ENCODE measurements around the gene MNX1.
A peak's percentile ranks its signal among the peaks of the same experiment; 100 is the strongest.

The MNX1 gene

DNA sequence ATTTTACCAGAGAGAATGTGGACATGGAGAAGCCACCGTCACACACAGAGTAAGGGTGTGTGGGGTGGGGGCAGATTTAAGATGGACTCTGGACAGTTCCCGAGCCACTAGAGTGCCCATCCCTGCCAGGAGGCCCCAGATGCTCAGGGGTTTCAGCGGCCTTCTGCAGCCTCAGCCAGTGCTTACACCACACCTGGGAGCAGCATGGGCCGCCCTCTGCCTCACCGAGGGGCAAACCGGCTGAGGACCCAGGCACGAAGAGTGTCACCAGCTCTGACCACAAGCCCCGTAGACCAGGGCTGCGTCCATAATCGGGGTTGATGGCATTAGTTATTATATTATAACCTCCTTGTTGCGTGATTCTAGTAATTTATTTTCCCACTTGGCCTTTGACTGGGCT, 6.7 kb upstream of the MNX1 start:
- no peaks in the 10 kb centered on the region for H3K36me3 ChIP-seq (ENCODE audit: insufficient read depth, low read length)
- peaks cover 10% of the 10 kb centered on the region for H3K4me1 ChIP-seq (ENCODE audit: insufficient read depth, low read length, poor library complexity, severe bottlenecking)
- H3F3A ChIP-seq (ENCODE audit: low read depth): no peaks in the 10 kb centered on the region
- H3K9me3 ChIP-seq (ENCODE audit: insufficient read depth, low read depth, low read length): no peaks in the 10 kb centered on the region
- no peaks in the 10 kb centered on the region for H3K9me2 ChIP-seq (replicated peaks; ENCODE audit: low read depth, low read length)
- no peak overlapping the region for H3K4me3 ChIP-seq (ENCODE audit: low read length, poor library complexity, severe bottlenecking)
- no peaks in the 10 kb centered on the region for H3K79me2 ChIP-seq (ENCODE audit: insufficient read depth, low read length)
- no peak overlapping the region for H3K4me2 ChIP-seq (ENCODE audit: low read depth, low read length, poor library complexity, severe bottlenecking)
- H4K20me1 ChIP-seq (ENCODE audit: insufficient read depth, low read length, poor library complexity, severe bottlenecking): no peaks in the 10 kb centered on the region
- H2AFZ ChIP-seq (ENCODE audit: low read length): no peak overlapping the region
- H3K27me3 ChIP-seq (ENCODE audit: insufficient read depth, low read length, poor library complexity, severe bottlenecking): no peaks in the 10 kb centered on the region
- no peak overlapping the region for H3K9ac ChIP-seq (ENCODE audit: low read depth, low read length, poor library complexity, severe bottlenecking)
- TF ChIP-seq, protein P1, sequence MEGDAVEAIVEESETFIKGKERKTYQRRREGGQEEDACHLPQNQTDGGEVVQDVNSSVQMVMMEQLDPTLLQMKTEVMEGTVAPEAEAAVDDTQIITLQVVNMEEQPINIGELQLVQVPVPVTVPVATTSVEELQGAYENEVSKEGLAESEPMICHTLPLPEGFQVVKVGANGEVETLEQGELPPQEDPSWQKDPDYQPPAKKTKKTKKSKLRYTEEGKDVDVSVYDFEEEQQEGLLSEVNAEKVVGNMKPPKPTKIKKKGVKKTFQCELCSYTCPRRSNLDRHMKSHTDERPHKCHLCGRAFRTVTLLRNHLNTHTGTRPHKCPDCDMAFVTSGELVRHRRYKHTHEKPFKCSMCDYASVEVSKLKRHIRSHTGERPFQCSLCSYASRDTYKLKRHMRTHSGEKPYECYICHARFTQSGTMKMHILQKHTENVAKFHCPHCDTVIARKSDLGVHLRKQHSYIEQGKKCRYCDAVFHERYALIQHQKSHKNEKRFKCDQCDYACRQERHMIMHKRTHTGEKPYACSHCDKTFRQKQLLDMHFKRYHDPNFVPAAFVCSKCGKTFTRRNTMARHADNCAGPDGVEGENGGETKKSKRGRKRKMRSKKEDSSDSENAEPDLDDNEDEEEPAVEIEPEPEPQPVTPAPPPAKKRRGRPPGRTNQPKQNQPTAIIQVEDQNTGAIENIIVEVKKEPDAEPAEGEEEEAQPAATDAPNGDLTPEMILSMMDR (conservative IDR thresholded peaks at IDR 0.05; ENCODE audit: low read length): no peak
- TF ChIP-seq EZH2phosphoT487 (IDR thresholded peaks at IDR 0.05; ENCODE audit: borderline replicate concordance): no peak

DNA sequence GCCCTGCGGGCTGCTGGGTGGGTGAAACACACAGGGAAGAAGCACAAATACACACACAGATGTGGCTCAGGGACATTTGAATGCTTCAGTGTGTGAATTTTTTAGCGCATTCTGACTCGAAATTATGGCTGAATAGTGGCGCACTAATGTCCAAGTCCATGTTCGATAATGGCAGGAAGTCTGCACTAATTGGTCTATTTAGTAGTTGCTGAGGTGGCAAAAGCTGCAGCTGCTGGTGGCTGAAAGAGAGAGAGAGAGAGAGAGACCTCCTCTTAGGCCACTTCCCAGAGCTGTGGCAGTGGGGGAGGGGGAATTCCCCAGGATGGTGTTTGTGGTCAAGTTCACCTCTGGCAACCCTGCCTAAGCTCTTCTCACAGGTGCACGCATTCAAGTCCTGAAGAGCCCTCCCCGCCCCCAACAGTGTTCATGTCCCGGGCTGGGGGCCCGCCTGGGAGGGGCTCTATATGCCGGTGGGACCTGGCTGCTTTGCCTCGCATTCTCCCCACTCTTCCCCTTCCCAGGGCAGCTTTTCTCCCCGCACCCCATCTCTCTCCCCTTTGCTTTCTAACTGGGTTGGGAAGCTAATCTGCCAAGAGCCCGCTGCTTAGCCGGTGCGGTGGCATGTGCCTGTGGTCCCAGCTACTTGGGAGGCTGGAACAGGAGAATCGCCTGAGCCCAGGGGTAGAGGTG, 6.0 kb upstream of the MNX1 start:
- peaks cover 10% of the 10 kb centered on the region for H3K4me1 ChIP-seq (ENCODE audit: insufficient read depth, low read length, poor library complexity, severe bottlenecking)
- no peak overlapping the region for H3K4me2 ChIP-seq (ENCODE audit: low read depth, low read length, poor library complexity, severe bottlenecking)

DNA sequence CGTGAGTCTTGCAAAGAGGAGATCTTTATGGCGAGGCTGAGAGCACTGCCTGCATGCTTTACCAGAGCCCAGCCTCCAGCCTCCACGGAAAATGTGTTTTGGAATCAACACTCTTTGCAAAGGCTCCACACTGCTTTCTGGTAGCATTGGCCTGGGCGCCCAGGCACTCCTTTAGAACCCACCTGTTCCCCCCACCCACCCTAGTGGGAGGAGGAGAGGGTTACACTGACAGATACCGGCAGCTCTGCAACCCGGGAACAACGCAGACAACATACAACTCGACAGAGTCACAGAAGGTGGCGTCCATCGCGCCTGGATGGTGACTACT, 5.5 kb upstream of the MNX1 start:
- peak overlapping the region; percentile 41; the same call in 1 of the 2 replicates for H2AFZ ChIP-seq (ENCODE audit: low read length)
- no peak for TF ChIP-seq EZH2phosphoT487 (IDR thresholded peaks at IDR 0.05; ENCODE audit: borderline replicate concordance)
- TF ChIP-seq, protein P1 (conservative IDR thresholded peaks at IDR 0.05; ENCODE audit: low read length): no peak
- H3K4me1 ChIP-seq (ENCODE audit: insufficient read depth, low read length, poor library complexity, severe bottlenecking): peaks cover 10% of the 10 kb centered on the region

More for the DNA sequence above, 6.0 kb upstream of the MNX1 start:
- Histone ChIP-seq H2AFZ (ENCODE audit: low read length) (no peak overlapping the region; the same call in 1 of the 2 replicates), H3K9ac (ENCODE audit: low read depth, low read length, poor library complexity, severe bottlenecking) (no peak overlapping the region), H3K4me3 (ENCODE audit: low read length, poor library complexity, severe bottlenecking) (no peak overlapping the region), H4K20me1 (ENCODE audit: insufficient read depth, low read length, poor library complexity, severe bottlenecking) (no peaks in the 10 kb centered on the region), H3K27me3 (ENCODE audit: insufficient read depth, low read length, poor library complexity, severe bottlenecking) (no peaks in the 10 kb centered on the region), H3F3A (ENCODE audit: low read depth) (no peaks in the 10 kb centered on the region), H3K9me3 (ENCODE audit: insufficient read depth, low read depth, low read length) (no peaks in the 10 kb centered on the region), H3K79me2 (ENCODE audit: insufficient read depth, low read length) (no peaks in the 10 kb centered on the region), H3K9me2 (replicated peaks; ENCODE audit: low read depth, low read length) (no peaks in the 10 kb centered on the region), H3K36me3 (ENCODE audit: insufficient read depth, low read length) (no peaks in the 10 kb centered on the region)
- no peak for TF ChIP-seq EZH2phosphoT487 (IDR thresholded peaks at IDR 0.05; ENCODE audit: borderline replicate concordance)
- TF ChIP-seq, protein P1 (conservative IDR thresholded peaks at IDR 0.05; ENCODE audit: low read length): no peak

More for the DNA sequence above, 5.5 kb upstream of the MNX1 start:
- Histone ChIP-seq H3K79me2 (ENCODE audit: insufficient read depth, low read length) (no peaks in the 10 kb centered on the region), H3K9me3 (ENCODE audit: insufficient read depth, low read depth, low read length) (no peaks in the 10 kb centered on the region), H3K27me3 (ENCODE audit: insufficient read depth, low read length, poor library complexity, severe bottlenecking) (no peaks in the 10 kb centered on the region), H4K20me1 (ENCODE audit: insufficient read depth, low read length, poor library complexity, severe bottlenecking) (no peaks in the 10 kb centered on the region), H3K4me3 (ENCODE audit: low read length, poor library complexity, severe bottlenecking) (no peak overlapping the region), H3F3A (ENCODE audit: low read depth) (no peaks in the 10 kb centered on the region), H3K9ac (ENCODE audit: low read depth, low read length, poor library complexity, severe bottlenecking) (no peak overlapping the region), H3K36me3 (ENCODE audit: insufficient read depth, low read length) (no peaks in the 10 kb centered on the region), H3K4me2 (ENCODE audit: low read depth, low read length, poor library complexity, severe bottlenecking) (no peak overlapping the region), H3K9me2 (replicated peaks; ENCODE audit: low read depth, low read length) (no peaks in the 10 kb centered on the region)

Data from Loucy (cell line).